GM12864 (cell line): ENCODE data around the gene PPP1R14C.

ENCODE experiments used
- DNase-seq: peaks from one replicate; pipeline ENCODE4 v3.0.0-alpha.2; 2011; ENCODE audit warnings: low read depth
- H3K4me3 ChIP-seq: 2 replicates; pipeline ENCODE4 v1.5.1; 2011; ENCODE audit warnings: mild to moderate bottlenecking, low read depth, low read length, control low read depth
- TF ChIP-seq, protein P1 (sequence below): IDR thresholded peaks from 2 replicates; pipeline ENCODE4 v1.5.1; 2011; ENCODE audit warnings: low read depth, mild to moderate bottlenecking, moderate library complexity, low read length, control low read depth, inconsistent platforms; ENCODE audit errors: missing control alignments

PPP1R14C gene

DNA sequence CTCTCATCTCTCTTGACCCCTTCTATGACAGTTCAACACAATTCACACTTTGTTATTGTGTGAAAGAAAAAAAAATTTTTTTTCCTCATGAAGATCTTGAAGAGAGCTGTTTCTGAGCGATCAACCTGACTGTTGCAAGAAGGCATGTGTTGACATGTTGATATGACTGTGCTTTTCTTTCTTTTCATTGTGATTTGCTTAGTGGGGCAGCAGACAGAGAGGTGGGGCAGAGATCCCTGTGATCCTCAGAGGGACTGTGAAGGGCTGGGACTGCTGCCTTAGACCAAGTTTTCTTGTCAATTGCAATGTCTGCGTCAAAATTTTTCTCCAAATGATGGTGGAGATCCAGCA, 155.2 kb downstream of the PPP1R14C start:
- TF ChIP-seq, protein P1, sequence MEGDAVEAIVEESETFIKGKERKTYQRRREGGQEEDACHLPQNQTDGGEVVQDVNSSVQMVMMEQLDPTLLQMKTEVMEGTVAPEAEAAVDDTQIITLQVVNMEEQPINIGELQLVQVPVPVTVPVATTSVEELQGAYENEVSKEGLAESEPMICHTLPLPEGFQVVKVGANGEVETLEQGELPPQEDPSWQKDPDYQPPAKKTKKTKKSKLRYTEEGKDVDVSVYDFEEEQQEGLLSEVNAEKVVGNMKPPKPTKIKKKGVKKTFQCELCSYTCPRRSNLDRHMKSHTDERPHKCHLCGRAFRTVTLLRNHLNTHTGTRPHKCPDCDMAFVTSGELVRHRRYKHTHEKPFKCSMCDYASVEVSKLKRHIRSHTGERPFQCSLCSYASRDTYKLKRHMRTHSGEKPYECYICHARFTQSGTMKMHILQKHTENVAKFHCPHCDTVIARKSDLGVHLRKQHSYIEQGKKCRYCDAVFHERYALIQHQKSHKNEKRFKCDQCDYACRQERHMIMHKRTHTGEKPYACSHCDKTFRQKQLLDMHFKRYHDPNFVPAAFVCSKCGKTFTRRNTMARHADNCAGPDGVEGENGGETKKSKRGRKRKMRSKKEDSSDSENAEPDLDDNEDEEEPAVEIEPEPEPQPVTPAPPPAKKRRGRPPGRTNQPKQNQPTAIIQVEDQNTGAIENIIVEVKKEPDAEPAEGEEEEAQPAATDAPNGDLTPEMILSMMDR: no peak
- DNase-seq: no peak
- H3K4me3 ChIP-seq: no peak overlapping the region

DNA sequence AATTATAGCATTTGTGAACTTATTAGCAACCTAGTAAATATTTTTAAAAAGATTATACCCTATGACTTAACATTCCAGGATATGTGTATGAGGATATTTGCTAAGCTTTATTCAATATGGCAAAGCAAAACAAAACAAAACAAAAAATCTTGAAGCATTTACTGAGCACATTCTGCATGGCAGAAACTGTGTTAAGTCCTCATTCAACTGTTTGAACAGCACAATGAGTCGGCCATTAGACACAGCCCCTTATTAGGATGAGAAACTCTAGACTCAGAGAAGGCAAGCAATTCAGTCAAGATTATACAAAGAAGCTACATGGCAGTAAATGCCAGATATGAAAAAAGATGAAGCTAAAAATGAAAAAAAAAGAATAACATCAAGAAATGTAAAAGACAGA, 155.8 kb downstream of the PPP1R14C start:
- TF ChIP-seq, protein P1: no peak
- H3K4me3 ChIP-seq: no peak overlapping the region
- DNase-seq: no peak
